HEK293 (cell line): ENCODE data around the gene MRPL28.

Source experiments
- CTCF ChIA-PET: fragments of 350-600 bp; formaldehyde crosslinking; extraction: SDS; loops from one replicate; lab custom pipeline; 2021; ENCODE audit warnings: antibody characterized with exemption; lab: Yijun Ruan, JAX
- POLR2A ChIA-PET: fragments of 300-600 bp; formaldehyde crosslinking; extraction: SDS; loops from one replicate; lab custom pipeline; 2020; ENCODE audit warnings: antibody characterized with exemption, inconsistent platforms; lab: Yijun Ruan, JAX
- H3K27ac ChIP-seq: fragments of 200-500 bp; sonication (Bioruptor generic); 2 replicates; pipeline ENCODE4 v1.5.1; 2014; ENCODE audit warnings: low read depth, low read length, control low read depth, inconsistent platforms; ENCODE audit errors: extremely low read depth
- H3K36me3 ChIP-seq, 2 experiments: fragments of 200-500 bp in 1 of 2; sonication (Bioruptor generic) in 1 of 2; 1 replicate in 1 of 2; 2 replicates in 1 of 2; pipeline ENCODE4 v1.5.1; 2014 to 2017; ENCODE audit warnings: inconsistent platforms in 2 of 2, low read length in 2 of 2; ENCODE audit not compliant: control insufficient read depth in 2 of 2, insufficient read depth in 1 of 2
- H3K4me1 ChIP-seq: fragments of 200-500 bp; sonication (Bioruptor generic); 2 replicates; pipeline ENCODE4 v1.5.1; 2014; ENCODE audit warnings: mild to moderate bottlenecking, low read length, inconsistent platforms; ENCODE audit not compliant: control insufficient read depth, insufficient read depth
- H3K4me3 ChIP-seq: 2 replicates; pipeline ENCODE4 v1.5.1; 2011; ENCODE audit warnings: low read depth, mild to moderate bottlenecking, control low read depth, low read length, moderate library complexity
- H3K9me3 ChIP-seq: fragments of 200-500 bp; sonication (Bioruptor generic); 2 replicates; pipeline ENCODE4 v1.5.1; 2014; ENCODE audit warnings: low read depth, low read length, inconsistent platforms; ENCODE audit not compliant: control insufficient read depth, insufficient read depth
- BCL11A ChIP-seq: fragments of 450-650 bp; formaldehyde crosslinking; IDR thresholded peaks from 2 replicates; pipeline ENCODE4 v1.5.1; 2016; ENCODE audit warnings: low read depth, missing biosample characterization, missing genetic modification characterization
- EGR2 ChIP-seq: fragments of 450-650 bp; formaldehyde crosslinking; IDR thresholded peaks from 2 replicates; pipeline ENCODE4 v1.5.1; 2016; ENCODE audit warnings: low read depth, missing biosample characterization, missing genetic modification characterization
- HOXC10 ChIP-seq: sonication (generic); formaldehyde crosslinking; IDR thresholded peaks from 2 replicates; pipeline ENCODE4 v1.8.1; 2023; ENCODE audit warnings: mild to moderate bottlenecking, missing genetic modification reagents
- KLF10 ChIP-seq: fragments of 450-650 bp; IDR thresholded peaks from 2 replicates; pipeline ENCODE4 v1.5.1; 2018; ENCODE audit warnings: missing biosample characterization, mild to moderate bottlenecking, missing genetic modification characterization
- PRDM1 ChIP-seq: fragments of 450-650 bp; formaldehyde crosslinking; IDR thresholded peaks from 2 replicates; pipeline ENCODE4; 2016; ENCODE audit warnings: missing biosample characterization, missing genetic modification characterization
- SETDB1 ChIP-seq: IDR thresholded peaks from one replicate; pipeline ENCODE4 v1.6.1; 2017; ENCODE audit warnings: mild to moderate bottlenecking, low read length, moderate library complexity, mixed read lengths; ENCODE audit not compliant: insufficient read length
- TRIM28 ChIP-seq: IDR thresholded peaks from 2 replicates; pipeline ENCODE4 v1.6.1; 2011; ENCODE audit warnings: low read length, control low read depth, borderline replicate concordance
- ZFHX2 ChIP-seq: fragments of 450-650 bp; formaldehyde crosslinking; conservative IDR thresholded peaks from 2 replicates; pipeline ENCODE4 v1.5.1; 2016; ENCODE audit warnings: missing biosample characterization, missing genetic modification characterization
- ZIC2 ChIP-seq: fragments of 450-650 bp; formaldehyde crosslinking; IDR thresholded peaks from 2 replicates; pipeline ENCODE4 v1.5.1; 2016; ENCODE audit warnings: missing biosample characterization, missing genetic modification characterization
- ZNF112 ChIP-seq: fragments of 450-650 bp; formaldehyde crosslinking; IDR thresholded peaks from 2 replicates; pipeline ENCODE4 v1.5.0; 2017; ENCODE audit warnings: missing biosample characterization, missing genetic modification characterization
- ZNF140 ChIP-seq: fragments of 450-650 bp; formaldehyde crosslinking; IDR thresholded peaks from 2 replicates; pipeline ENCODE4 v1.5.1; 2016; ENCODE audit warnings: missing biosample characterization, missing genetic modification characterization
- ZNF169 ChIP-seq: fragments of 450-650 bp; formaldehyde crosslinking; IDR thresholded peaks from 2 replicates; pipeline ENCODE4 v1.5.1; 2016; ENCODE audit warnings: missing biosample characterization, missing genetic modification characterization
- ZNF239 ChIP-seq: fragments of 450-650 bp; formaldehyde crosslinking; IDR thresholded peaks from 2 replicates; pipeline ENCODE4 v1.5.1; 2016; ENCODE audit warnings: missing biosample characterization, missing genetic modification characterization
- ZNF354C ChIP-seq: fragments of 450-650 bp; formaldehyde crosslinking; IDR thresholded peaks from 2 replicates; pipeline ENCODE4 v1.5.1; 2016; ENCODE audit warnings: missing biosample characterization, missing genetic modification characterization, low read depth, borderline replicate concordance
- ZNF423 ChIP-seq: fragments of 450-650 bp; formaldehyde crosslinking; IDR thresholded peaks from 2 replicates; pipeline ENCODE4 v1.5.1; 2016; ENCODE audit warnings: missing biosample characterization, missing genetic modification characterization
- ZNF433 ChIP-seq: fragments of 450-650 bp; formaldehyde crosslinking; IDR thresholded peaks from 2 replicates; pipeline ENCODE4 v1.5.1; 2016; ENCODE audit warnings: missing biosample characterization, missing genetic modification characterization, low read depth
- ZSCAN16 ChIP-seq: fragments of 450-650 bp; formaldehyde crosslinking; IDR thresholded peaks from 2 replicates; pipeline ENCODE4 v1.5.1; 2016; ENCODE audit warnings: missing biosample characterization, missing genetic modification characterization
- ZSCAN23 ChIP-seq: fragments of 450-650 bp; formaldehyde crosslinking; IDR thresholded peaks from 2 replicates; pipeline ENCODE4 v1.5.1; 2016; ENCODE audit warnings: missing biosample characterization, missing genetic modification characterization
- ZXDB ChIP-seq: fragments of 450-650 bp; formaldehyde crosslinking; IDR thresholded peaks from 2 replicates; pipeline ENCODE4 v1.5.1; 2016; ENCODE audit warnings: missing biosample characterization, missing genetic modification characterization
- TF ChIP-seq, protein P1 (sequence below): fragments of 450-650 bp; formaldehyde crosslinking; IDR thresholded peaks from 2 replicates; pipeline ENCODE4 v1.5.1; 2017; ENCODE audit warnings: missing biosample characterization, missing genetic modification characterization
- TF ChIP-seq, protein P2 (sequence below): fragments of 450-650 bp; formaldehyde crosslinking; IDR thresholded peaks from 2 replicates; pipeline ENCODE4 v1.5.1; 2016; ENCODE audit warnings: missing biosample characterization, missing genetic modification characterization, low read depth
- TF ChIP-seq, protein P3 (sequence below): fragments of 450-650 bp; formaldehyde crosslinking; IDR thresholded peaks from 2 replicates; pipeline ENCODE4 v1.5.1; 2016; ENCODE audit warnings: missing biosample characterization, missing genetic modification characterization

The MRPL28 gene

DNA sequence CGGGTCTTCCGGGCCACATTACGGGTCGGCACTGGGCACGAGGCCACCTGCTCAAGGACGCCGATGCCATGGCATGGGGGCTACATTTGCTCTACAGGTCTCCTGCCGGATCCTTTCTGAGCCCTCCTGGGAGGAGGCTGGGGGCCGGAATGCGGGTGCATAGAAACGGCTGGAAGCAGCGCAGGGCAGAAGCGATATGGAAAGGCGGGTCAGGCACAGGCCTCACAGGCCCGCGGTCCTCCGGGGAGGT is 46.2 kb downstream of the MRPL28 start:
- Histone ChIP-seq H3K4me1 (peaks cover 17% of the 10 kb centered on the region), H3K4me3 (no peak overlapping the region)
- TF ChIP-seq ZNF169 (no peak), ZSCAN23 (no peak), SETDB1 (no peak)
- TF ChIP-seq, protein P1, sequence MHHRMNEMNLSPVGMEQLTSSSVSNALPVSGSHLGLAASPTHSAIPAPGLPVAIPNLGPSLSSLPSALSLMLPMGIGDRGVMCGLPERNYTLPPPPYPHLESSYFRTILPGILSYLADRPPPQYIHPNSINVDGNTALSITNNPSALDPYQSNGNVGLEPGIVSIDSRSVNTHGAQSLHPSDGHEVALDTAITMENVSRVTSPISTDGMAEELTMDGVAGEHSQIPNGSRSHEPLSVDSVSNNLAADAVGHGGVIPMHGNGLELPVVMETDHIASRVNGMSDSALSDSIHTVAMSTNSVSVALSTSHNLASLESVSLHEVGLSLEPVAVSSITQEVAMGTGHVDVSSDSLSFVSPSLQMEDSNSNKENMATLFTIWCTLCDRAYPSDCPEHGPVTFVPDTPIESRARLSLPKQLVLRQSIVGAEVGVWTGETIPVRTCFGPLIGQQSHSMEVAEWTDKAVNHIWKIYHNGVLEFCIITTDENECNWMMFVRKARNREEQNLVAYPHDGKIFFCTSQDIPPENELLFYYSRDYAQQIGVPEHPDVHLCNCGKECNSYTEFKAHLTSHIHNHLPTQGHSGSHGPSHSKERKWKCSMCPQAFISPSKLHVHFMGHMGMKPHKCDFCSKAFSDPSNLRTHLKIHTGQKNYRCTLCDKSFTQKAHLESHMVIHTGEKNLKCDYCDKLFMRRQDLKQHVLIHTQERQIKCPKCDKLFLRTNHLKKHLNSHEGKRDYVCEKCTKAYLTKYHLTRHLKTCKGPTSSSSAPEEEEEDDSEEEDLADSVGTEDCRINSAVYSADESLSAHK: peak; percentile 94; the same call in 1 of the 2 replicates
- TF ChIP-seq, all 188 proteins: peak for 1
- ChIA-PET POLR2A (interaction anchor here (1.2 to 2.6 kb wide), 4 partner anchors 13 to 96 kb away, joined by 4 to 9 read pairs (median 7); partner anchors contain the start of genes AXIN1 and FAM234A), CTCF (interaction anchor here (0.6 kb wide), 1 partner anchor 25 kb away, joined by 3 read pairs; no protein-coding TSS in a partner anchor)
- Histone ChIP-seq H3K36me3 (peaks cover 0 to 11% of the 10 kb centered on the region in 2 experiments; a peak in 1 of 3 replicates), H3K27ac (peak overlapping the region; percentile 6; the same call in 1 of the 2 replicates), H3K9me3 (no peaks in the 10 kb centered on the region)

- ChIA-PET CTCF (interaction anchor here (0.7 to 1.3 kb wide), 3 partner anchors 34 to 181 kb away, joined by 3 to 5 read pairs (median 4); no protein-coding TSS in a partner anchor), POLR2A (interaction anchor here (1.3 to 1.6 kb wide), 2 partner anchors 30 to 94 kb away, joined by 4 to 5 read pairs; partner anchors contain the start of gene AXIN1)
- 0 out of 2 replicates have a peak, but pooled peaks have one; percentile 5 for TF ChIP-seq EGR2 (tag by site-specific recombination)
- TF ChIP-seq BCL11A (tag by site-specific recombination): no peak
These were observed 47.7 kb downstream of the MRPL28 start for GRCh38 chr16:322476-323143.

DNA sequence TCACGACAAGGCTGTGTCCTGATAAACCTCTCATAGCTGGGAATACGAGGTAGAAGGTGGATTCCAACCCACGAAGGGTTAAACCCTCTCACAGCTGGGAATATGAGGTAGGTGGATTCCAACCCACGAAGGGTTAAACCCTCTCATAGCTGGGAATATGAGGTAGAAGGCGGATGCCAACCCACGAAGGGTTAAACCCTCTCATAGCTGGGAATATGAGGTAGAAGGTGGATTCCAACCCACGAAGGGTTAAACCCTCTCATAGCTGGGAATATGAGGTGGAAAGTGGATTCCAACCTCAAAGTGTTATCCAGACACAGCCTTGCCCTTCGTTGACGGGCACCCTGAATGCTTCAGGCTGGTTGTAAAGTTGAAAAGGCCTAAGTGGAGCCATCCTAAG is 48.8 kb downstream of the MRPL28 start:
- TF ChIP-seq EGR2 (tag by site-specific recombination) (peak; percentile 86), ZNF239 (no peak)
- ChIA-PET POLR2A (interaction anchor here (1.6 kb wide), 1 partner anchor 31 kb away, joined by 5 read pairs; the partner anchor contains the start of gene AXIN1), CTCF (interaction anchor here (1.3 kb wide), 1 partner anchor 40 kb away, joined by 5 read pairs; no protein-coding TSS in a partner anchor)
- Histone ChIP-seq H3K36me3 (peaks cover 0 to 28% of the 10 kb centered on the region in 2 experiments; a peak in 1 of 3 replicates), H3K4me1 (peaks cover 12% of the 10 kb centered on the region), H3K4me3 (no peak overlapping the region), H3K27ac (no peak overlapping the region), H3K9me3 (no peaks in the 10 kb centered on the region)

More at GRCh38 chr16:322476-323143, 47.7 kb downstream of the MRPL28 start:
- Histone ChIP-seq H3K27ac (no peak overlapping the region), H3K4me3 (no peak overlapping the region), H3K36me3 (peaks cover 0 to 24% of the 10 kb centered on the region in 2 experiments; a peak in 1 of 3 replicates), H3K4me1 (peaks cover 14% of the 10 kb centered on the region), H3K9me3 (no peaks in the 10 kb centered on the region)

GRCh38 chr16:320206-320605 is 50.1 kb downstream of the MRPL28 start:
- H3K27ac ChIP-seq: no peak overlapping the region
- no peaks in the 10 kb centered on the region for H3K9me3 ChIP-seq
- ChIA-PET POLR2A (no interaction called here), CTCF (interaction anchor here (1.1 kb wide), 1 partner anchor 16 kb away, joined by 3 read pairs; no protein-coding TSS in a partner anchor)
- H3K4me1 ChIP-seq: peaks cover 10% of the 10 kb centered on the region
- no peak overlapping the region for H3K4me3 ChIP-seq
- H3K36me3 ChIP-seq: peaks cover 0 to 28% of the 10 kb centered on the region in 2 experiments; a peak in 1 of 3 replicates
- TF ChIP-seq ZFHX2 (tag by site-specific recombination) (no peak), ZNF112 (no peak), ZNF354C (no peak), SETDB1 (no peak), ZNF140 (tag by site-specific recombination) (no peak), PRDM1 (tag by site-specific recombination) (no peak), ZSCAN16 (no peak), ZXDB (tag by site-specific recombination) (no peak), ZIC2 (tag by site-specific recombination) (no peak), ZNF423 (tag by site-specific recombination) (no peak), ZNF433 (tag by site-specific recombination) (no peak), TRIM28 (no peak), HOXC10 (no peak), KLF10 (tag by site-specific recombination) (no peak)
- TF ChIP-seq, protein P2, sequence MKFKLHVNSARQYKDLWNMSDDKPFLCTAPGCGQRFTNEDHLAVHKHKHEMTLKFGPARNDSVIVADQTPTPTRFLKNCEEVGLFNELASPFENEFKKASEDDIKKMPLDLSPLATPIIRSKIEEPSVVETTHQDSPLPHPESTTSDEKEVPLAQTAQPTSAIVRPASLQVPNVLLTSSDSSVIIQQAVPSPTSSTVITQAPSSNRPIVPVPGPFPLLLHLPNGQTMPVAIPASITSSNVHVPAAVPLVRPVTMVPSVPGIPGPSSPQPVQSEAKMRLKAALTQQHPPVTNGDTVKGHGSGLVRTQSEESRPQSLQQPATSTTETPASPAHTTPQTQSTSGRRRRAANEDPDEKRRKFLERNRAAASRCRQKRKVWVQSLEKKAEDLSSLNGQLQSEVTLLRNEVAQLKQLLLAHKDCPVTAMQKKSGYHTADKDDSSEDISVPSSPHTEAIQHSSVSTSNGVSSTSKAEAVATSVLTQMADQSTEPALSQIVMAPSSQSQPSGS (tag by site-specific recombination): no peak
- TF ChIP-seq, protein P3, sequence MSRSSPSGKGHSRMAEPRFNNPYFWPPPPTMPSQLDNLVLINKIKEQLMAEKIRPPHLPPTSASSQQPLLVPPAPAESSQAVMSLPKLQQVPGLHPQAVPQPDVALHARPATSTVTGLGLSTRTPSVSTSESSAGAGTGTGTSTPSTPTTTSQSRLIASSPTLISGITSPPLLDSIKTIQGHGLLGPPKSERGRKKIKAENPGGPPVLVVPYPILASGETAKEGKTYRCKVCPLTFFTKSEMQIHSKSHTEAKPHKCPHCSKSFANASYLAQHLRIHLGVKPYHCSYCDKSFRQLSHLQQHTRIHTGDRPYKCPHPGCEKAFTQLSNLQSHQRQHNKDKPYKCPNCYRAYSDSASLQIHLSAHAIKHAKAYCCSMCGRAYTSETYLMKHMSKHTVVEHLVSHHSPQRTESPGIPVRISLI (tag by site-specific recombination): no peak
